ENCODE measurements around the gene KIF20B.

GRCh38 chr10:89652806-89653370 is 48.5 kb upstream of the KIF20B start:
- TF ChIP-seq, protein P1, sequence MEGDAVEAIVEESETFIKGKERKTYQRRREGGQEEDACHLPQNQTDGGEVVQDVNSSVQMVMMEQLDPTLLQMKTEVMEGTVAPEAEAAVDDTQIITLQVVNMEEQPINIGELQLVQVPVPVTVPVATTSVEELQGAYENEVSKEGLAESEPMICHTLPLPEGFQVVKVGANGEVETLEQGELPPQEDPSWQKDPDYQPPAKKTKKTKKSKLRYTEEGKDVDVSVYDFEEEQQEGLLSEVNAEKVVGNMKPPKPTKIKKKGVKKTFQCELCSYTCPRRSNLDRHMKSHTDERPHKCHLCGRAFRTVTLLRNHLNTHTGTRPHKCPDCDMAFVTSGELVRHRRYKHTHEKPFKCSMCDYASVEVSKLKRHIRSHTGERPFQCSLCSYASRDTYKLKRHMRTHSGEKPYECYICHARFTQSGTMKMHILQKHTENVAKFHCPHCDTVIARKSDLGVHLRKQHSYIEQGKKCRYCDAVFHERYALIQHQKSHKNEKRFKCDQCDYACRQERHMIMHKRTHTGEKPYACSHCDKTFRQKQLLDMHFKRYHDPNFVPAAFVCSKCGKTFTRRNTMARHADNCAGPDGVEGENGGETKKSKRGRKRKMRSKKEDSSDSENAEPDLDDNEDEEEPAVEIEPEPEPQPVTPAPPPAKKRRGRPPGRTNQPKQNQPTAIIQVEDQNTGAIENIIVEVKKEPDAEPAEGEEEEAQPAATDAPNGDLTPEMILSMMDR (IDR thresholded peaks at IDR 0.05): no peak
- TF ChIP-seq REST (IDR thresholded peaks at IDR 0.05; ENCODE audit: insufficient read depth in 1 of 2, low read depth in 2 of 2, low read length in 1 of 2) (no peak), POLR2AphosphoS5 (IDR thresholded peaks at IDR 0.05; ENCODE audit: low read depth, low read length) (no peak), SIN3A (IDR thresholded peaks at IDR 0.05; ENCODE audit: borderline replicate concordance, insufficient read depth, low read depth, low read length) (no peak), TCF7L2 (IDR thresholded peaks at IDR 0.05; ENCODE audit: low read depth, low read length) (no peak)
